Activated naive CD4-positive, alpha-beta T cell treated with anti-CD3 and anti-CD28 coated beads, Interleukin-2, amount 50 U/mL, for 72 hours (primary cell): ENCODE data around the gene MGARP. TPM values are rescaled to one million over a fixed set of nuclear protein-coding genes. Genes with fewer than 3 reads are reported as not detected.

Experiments used
- ATAC-seq, 2 donors: fragments of 150-1000 bp; cut with Tn5 transposase; 2 replicates each; pipeline ENCODE4 v1.10.0; 2021; ENCODE audit warnings: mild to moderate bottlenecking in 2 of 2, moderate library complexity in 2 of 2
- DNase-seq, 2 donors: peaks; one replicate each; pipeline ENCODE4 v3.0.0; 2021 to 2022; ENCODE audit warnings: low spot score in 2 of 2
- H3K27ac Mint-ChIP-seq, 2 donors: one replicate each; pipeline ENCODE4 v1.8.0; 2022; ENCODE audit warnings: mild to moderate bottlenecking in 2 of 2, mixed read lengths in 2 of 2
- H3K36me3 Mint-ChIP-seq, 2 donors: one replicate each; pipeline ENCODE4 v1.8.0; 2022; ENCODE audit warnings: mixed read lengths in 2 of 2
- H3K9me3 Mint-ChIP-seq, 2 donors: one replicate each; pipeline ENCODE4 v1.8.0; 2022; ENCODE audit warnings: mixed read lengths in 2 of 2
- total RNA-seq, 2 donors: library from RNA; stranded (reverse); gene quantifications; one replicate each; pipeline ENCODE4 v1.2.3, GENCODE V29; 2022

Gene MGARP
- total RNA-seq, 2 donors from 2014 or later = 0.27 to 0.31 TPM

DNA sequence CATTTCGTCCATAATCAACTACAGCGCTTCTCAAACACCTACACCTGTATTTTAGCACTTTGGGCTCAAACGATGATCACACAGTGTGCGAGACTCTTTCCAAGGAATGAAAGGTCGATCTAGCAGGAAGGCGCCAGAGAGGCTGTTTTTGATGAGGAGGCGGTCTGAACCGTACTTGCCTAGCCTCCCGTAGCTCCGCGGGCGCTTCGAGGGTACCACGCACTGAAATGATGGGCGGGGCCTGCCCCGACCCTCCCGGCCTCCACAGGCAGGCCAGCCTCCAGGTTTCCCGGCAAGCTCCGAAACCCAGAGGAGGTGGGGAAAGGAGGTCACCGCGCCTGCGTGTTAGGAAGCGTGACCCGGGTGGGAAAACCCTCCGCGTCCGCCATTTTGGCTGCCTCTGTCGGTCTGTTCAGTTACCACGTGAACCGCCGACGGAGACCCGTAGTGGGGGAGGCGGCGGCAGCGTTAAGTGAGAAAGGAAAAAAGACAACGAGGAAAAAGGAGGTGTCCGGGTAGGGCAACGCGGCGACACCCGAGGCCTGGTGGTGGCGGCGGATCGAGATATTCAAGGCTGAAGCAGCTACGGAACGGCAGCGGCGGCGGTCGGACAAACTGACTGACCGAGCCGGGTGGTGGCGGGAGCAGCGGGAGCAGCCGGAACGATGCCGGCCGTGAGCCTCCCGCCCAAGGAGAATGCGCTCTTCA lies 21.2 kb upstream of the MGARP start, which contains the start of gene NAA15:
Gene NAA15 (plus strand): TSS at position 393 of the 708 bp plus-strand sequence. CDS start 273 bp downstream, at position 666.
- Mint-ChIP-seq H3K36me3 (peaks cover 24 to 55% of the 10 kb centered on the region in 2 donors), H3K9me3 (no peaks in the 10 kb centered on the region), H3K27ac (peak within 1 kb of the TSS; percentile 98 to 99)
- DNase-seq (peak; percentile 95 to 98), ATAC-seq (peak; percentile 85 to 90)

DNA sequence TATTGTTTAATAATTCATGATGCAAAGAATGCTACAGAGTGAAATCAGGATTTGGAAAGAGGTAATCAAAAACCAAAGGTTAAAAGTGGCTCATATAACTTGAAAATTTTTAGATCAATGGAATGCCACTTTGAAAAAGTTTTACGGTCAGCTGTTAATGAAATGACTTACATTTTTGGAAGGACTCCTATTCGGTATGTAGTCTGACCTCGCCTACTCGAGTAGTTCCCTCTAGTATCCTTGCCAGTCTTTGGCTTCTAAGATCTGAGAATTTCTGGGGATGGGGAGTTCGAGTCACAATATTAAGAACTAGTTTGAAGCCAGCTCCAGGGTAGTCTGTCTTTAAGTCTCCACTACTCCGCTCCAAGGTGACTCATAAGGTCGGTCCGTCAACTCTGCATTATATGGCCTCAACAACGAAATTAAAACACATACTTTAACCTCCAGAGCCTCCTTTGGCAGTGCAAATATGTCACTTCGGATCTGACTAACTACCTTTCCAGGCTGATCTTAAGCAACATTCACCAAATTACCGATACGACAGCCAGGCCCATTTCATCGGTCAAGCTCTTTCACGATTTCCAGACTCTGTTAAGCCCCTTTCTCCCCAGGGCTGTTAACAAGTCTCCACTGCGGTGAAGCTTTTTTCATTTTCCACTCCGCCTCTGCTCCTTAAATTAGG lies 20.5 kb upstream of the MGARP start:
- peak; percentile 28 to 64 for ATAC-seq
- Mint-ChIP-seq H3K27ac (peak overlapping the region; percentile 98 to 99), H3K9me3 (no peaks in the 10 kb centered on the region), H3K36me3 (peaks cover 25 to 48% of the 10 kb centered on the region in 2 donors)
- DNase-seq = peak in 1 of 2 donors; percentile 18

DNA sequence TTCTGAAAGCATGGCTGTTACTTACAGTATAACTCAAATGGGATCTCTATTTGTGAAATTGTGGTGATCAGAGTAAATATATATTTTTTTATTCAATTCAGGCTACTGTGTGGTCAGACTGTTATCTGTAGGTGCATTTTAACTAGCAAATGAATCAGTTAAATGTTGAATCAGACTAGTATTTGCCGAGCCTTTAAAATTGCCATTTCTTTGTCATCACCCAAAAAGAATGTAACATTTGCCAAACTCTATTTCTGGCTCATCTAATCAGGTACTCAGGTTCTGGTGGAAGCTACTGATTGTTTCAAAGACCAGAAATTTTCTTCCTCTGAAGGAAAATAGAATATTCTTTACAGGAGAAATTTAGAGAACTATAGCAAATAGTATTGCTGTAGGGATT lies 19.5 kb upstream of the MGARP start:
- H3K27ac Mint-ChIP-seq = peak overlapping the region in 1 of 2 donors; percentile 98
- no peaks in the 10 kb centered on the region for H3K9me3 Mint-ChIP-seq
- DNase-seq (no peak), ATAC-seq (no peak)
- peaks cover 34 to 45% of the 10 kb centered on the region in 2 donors for H3K36me3 Mint-ChIP-seq

DNA sequence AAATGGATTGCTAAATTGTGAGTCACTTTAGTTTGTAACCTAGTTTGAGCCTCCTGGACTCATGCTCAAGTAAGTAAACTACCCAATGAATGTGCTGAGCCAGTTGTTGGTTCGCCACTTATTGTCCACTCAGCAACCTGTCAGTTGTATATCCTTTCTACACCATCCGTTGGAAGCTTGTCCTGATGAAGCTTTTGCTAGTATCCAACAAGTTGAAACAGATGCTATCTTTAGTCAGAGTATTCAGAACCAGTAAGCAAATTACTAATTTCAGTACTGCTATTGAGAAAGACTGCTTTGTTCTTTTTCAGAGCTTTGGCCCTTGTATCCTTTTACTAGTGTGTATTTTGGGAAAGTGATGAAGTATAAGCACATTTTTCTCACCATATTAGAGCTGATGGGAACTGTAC lies 17.0 kb upstream of the MGARP start:
- no peak overlapping the region for H3K27ac Mint-ChIP-seq
- no peak for DNase-seq
- ATAC-seq = no peak
- no peaks in the 10 kb centered on the region for H3K9me3 Mint-ChIP-seq
- peaks cover 26 to 36% of the 10 kb centered on the region in 2 donors for H3K36me3 Mint-ChIP-seq

DNA sequence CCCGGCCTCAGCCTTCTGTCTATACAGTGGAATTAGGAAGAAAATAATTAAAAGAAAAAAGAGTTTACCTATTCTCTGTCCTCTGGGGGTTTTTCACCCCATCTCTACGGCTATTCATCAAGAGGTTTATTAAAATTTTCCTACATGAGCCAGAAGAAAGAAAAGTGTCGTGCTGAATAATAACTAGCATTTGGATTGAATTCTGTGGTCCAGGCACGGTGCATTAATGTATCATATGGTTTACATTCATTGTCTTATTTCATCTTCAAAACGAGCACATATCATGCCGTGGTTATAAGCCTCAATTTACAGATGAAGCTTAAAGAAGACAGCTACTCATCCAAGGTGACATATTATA lies 15.9 kb upstream of the MGARP start:
- no peaks in the 10 kb centered on the region for H3K9me3 Mint-ChIP-seq
- peaks cover 15 to 25% of the 10 kb centered on the region in 2 donors for H3K36me3 Mint-ChIP-seq
- ATAC-seq (peak; percentile 28 to 56), DNase-seq (no peak)
- peak overlapping the region; percentile 99 for H3K27ac Mint-ChIP-seq

DNA sequence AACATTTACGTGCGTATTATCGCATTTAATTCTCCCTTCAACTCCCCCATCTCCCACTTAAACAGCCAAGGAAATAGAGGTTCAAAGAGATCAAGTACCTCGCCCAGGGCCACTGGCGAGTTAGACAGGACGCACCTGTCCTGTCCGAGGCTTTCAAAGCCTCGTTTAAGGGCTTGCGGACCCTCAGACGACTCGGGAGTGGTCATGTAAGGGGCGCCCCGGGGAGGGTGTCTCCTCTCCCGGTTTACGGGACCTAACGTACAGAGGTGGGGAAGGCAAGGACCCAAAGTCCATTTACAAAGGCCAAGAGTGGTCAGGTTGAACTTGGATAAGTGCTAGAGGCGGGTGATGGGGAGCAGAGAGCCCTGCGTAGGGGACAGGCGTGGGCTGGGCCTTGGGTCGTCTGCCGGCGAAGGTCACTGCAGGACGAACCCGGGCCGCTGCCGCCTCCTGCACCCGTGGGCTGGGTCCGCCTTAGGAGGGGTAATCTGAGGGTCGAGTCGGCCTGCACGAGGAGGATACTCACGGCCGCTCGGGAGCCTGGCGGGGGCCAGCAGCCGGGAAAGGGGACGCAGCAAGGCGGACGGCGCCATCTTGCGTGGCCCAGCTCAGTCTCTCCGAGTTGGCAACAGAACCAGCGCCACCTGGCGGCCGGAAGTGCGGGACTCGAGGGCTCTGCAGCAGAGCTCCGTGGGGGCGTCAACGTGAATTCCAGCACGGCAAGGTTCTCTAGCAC lies 15.3 kb upstream of the MGARP start:
- peak; percentile 93 to 100 for DNase-seq
- H3K27ac Mint-ChIP-seq = peak overlapping the region; percentile 99
- ATAC-seq = peak; percentile 91 to 92
- H3K36me3 Mint-ChIP-seq = peaks cover 10 to 20% of the 10 kb centered on the region in 2 donors
- H3K9me3 Mint-ChIP-seq = no peaks in the 10 kb centered on the region

DNA sequence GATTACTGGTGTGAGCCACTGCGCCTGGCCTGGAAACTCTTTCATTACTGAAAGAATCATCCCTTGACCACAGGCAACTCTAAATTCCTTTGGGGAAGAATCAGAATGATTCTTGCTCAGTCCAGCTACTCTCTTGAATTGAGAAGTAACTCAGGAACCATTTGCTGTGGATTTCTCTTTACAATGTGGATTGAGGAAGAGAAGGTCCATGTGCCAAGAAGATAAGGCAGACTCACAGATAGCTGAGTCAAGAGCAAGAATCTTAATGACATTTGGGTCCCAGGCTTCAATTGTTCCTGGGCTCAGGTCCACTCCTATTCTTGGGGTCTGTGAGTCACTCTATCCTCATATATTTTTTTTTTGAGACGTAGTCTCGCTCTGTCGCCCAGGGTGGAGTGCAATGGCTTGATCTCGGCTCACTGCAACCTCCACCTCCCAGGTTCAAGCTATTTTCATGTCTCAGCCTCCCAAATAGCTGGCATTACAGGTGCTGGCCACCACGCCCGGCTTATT lies 6.2 kb upstream of the MGARP start:
- H3K27ac Mint-ChIP-seq = no peak overlapping the region
- no peak for DNase-seq
- no peak for ATAC-seq
- H3K36me3 Mint-ChIP-seq = peaks cover 9 to 20% of the 10 kb centered on the region in 2 donors
- H3K9me3 Mint-ChIP-seq = peaks cover 0 to 5% of the 10 kb centered on the region in 2 donors

DNA sequence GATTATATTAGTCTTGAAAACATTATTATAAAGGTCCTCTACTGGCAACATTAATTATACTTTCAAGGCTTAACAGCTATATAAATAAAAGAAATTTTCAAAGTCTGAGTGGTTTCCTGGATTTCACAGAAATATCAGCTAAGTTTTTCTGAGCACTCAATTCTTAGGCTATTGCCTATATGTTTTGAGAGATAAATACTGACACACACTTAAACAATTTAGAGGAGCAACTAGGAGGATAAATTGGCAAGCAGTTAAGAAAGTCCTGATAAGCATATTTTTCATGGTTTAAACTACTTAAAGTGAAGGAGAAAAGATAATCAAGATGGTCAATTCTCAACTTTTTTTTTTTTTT lies 2.7 kb upstream of the MGARP start:
- Mint-ChIP-seq H3K9me3 (peaks cover 0 to 5% of the 10 kb centered on the region in 2 donors), H3K36me3 (peaks cover 20 to 35% of the 10 kb centered on the region in 2 donors), H3K27ac (no peak overlapping the region)
- no peak for ATAC-seq
- no peak for DNase-seq

DNA sequence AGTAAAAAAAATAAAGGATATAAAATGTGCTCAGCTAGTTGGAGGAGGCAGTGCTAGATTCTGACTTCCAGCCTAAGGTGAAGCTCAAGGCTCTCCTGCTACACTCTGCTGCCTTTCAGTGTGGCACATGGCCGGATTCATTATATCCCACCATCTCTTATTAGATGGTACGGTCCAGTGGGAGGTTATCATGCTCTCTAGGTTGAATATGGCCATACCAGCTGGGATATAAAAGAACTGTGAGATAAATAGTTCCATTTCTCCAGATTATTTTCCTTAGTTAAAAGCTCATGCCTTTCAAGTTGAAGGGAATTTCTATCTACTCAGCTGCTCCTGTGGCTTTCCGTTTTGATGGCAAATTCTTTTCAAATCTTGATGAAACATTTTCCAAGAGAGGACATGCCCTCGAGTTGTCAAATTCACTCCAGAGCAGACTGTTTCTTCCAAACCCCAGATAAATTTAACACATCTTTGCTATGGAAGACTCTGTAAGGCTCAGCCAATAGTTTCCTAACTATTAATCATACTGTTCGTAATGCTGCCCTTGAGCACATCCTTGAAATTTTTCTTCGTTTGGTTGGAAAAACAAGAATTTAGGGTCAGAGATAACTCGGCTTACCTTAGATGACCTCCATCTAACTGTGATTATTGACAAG lies 2.2 kb upstream of the MGARP start:
- peaks cover 20 to 35% of the 10 kb centered on the region in 2 donors for H3K36me3 Mint-ChIP-seq
- H3K27ac Mint-ChIP-seq = no peak overlapping the region
- peaks cover 0 to 5% of the 10 kb centered on the region in 2 donors for H3K9me3 Mint-ChIP-seq
- ATAC-seq (no peak), DNase-seq (no peak)

DNA sequence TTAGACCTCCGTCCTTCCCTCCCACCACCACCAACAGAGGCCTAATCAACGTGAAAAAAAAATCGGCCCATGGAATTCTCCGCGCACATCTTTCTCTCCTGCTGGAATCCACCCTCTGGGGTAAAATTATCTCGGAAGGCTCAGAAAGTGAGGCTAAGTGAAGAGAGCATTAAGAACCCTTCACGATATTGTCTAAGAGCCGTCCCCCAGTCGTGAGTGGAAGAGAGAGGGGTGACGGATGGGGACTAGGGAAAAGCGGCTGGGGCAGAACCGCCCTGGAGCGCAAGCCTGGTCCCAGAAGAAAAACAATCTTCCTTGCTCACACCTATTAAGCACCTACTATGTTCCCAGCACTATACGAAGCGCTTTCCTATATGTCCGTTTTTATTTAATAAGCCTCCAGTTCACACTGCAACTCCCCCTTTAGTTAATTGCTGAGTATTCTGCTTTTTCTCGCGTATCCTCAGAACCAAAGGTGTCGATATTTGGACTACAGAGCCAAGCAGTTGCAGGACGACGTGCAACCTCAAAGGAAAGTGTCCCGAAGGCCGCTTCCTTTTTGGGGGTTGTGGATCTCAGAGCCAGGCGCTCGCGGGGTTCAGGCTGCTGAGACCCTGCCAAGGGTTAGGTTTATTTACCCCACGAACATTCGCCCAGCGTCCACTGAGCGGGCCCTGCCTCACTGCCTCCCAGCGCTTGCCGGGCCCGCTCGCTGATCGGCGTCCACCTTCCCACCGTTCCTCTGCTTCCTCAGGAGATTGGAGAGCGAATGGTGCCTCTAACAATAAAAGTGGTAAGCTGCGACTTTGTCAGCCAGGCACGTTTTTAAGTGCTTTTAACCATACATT lies 889 bp downstream of the MGARP start:
- Mint-ChIP-seq H3K27ac (no peak overlapping the region), H3K9me3 (no peaks in the 10 kb centered on the region), H3K36me3 (peaks cover 11 to 19% of the 10 kb centered on the region in 2 donors)
- ATAC-seq (peak; percentile 31 to 55), DNase-seq (no peak)

DNA sequence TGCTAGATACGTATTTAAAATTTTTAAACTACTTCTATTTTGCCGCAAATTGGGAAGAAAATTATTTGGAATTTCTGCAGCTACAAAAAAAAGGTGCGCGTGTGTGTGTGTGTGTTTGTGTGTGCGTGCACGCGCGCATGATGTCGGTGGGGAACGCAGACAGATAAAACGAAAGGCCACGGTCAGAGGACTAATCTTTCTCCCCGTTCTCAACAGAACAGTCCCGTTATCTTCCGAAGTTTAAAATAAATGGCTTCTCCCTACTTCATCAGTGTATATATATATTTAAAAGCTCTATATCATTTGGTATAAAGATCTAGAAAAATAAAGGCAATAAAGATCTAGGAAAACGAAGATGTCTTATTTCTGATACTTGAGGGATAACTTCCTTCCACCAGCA lies 1.5 kb downstream of the MGARP start:
- H3K27ac Mint-ChIP-seq = no peak overlapping the region
- peaks cover 11 to 14% of the 10 kb centered on the region in 2 donors for H3K36me3 Mint-ChIP-seq
- DNase-seq (no peak), ATAC-seq (no peak)
- H3K9me3 Mint-ChIP-seq = no peaks in the 10 kb centered on the region

DNA sequence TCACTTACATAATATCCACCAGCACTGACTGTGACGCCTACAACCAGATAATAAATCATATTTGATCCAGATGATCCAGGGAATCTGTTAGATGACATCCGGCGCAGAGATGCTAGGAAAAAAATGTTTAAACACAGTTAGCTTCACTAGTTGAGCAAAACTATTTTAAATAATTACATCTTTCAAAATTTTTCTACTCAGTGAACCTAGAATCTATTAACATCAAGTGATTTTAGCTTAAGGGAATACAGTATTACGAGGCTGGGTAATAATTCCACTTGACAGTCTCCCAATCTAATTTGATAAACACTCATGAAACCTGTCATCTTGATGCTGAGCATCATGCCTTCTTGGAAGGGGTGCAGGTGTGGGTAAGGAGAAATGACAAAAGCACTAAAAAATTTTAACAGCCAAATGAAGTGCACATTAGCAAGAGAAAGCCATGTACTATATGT lies 4.7 kb downstream of the MGARP start:
- Mint-ChIP-seq H3K9me3 (no peaks in the 10 kb centered on the region), H3K27ac (no peak overlapping the region), H3K36me3 (peaks cover 11 to 12% of the 10 kb centered on the region in 2 donors)
- ATAC-seq (no peak), DNase-seq (no peak)

DNA sequence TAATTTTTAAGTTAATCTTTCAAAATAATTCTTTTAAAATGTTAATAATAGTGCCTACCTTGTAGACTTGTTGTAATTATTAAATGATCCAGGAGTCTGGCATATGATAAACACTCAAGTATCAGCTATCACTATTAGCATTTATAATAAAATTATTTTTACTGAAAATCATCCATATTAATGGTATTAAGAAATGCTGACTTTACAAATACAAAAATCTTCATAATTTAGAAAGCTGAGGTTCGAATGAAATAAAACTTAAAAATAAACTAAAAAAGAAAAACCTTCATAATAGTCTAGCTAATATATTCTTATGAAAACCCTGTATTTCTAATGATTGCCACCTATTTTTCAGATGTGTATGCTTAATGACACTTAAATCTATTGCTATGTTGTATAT lies 5.2 kb downstream of the MGARP start:
- no peaks in the 10 kb centered on the region for H3K9me3 Mint-ChIP-seq
- no peak overlapping the region for H3K27ac Mint-ChIP-seq
- DNase-seq (no peak), ATAC-seq (no peak)
- H3K36me3 Mint-ChIP-seq = peaks cover 7 to 11% of the 10 kb centered on the region in 2 donors

DNA sequence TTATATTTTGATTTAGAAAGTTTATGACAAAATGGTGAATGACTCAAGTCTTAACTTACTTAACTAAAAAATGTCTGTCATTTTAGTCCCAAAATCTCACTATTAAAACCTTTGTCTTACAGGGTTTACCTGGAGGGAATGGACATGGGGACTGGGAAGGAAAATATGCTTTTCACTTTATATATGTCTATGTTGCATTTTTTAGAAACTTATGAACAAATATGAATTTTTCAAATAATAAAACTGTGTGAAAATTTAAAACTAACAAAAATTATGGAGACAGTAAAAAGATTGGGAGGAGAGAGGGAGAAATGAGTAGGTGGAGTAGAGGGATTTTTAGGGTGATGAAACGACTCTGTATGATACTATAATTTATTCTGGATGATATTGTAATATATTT lies 6.2 kb downstream of the MGARP start:
- no peaks in the 10 kb centered on the region for H3K9me3 Mint-ChIP-seq
- DNase-seq = no peak
- peaks cover 0 to 2% of the 10 kb centered on the region in 2 donors for H3K36me3 Mint-ChIP-seq
- no peak overlapping the region for H3K27ac Mint-ChIP-seq
- ATAC-seq = no peak

DNA sequence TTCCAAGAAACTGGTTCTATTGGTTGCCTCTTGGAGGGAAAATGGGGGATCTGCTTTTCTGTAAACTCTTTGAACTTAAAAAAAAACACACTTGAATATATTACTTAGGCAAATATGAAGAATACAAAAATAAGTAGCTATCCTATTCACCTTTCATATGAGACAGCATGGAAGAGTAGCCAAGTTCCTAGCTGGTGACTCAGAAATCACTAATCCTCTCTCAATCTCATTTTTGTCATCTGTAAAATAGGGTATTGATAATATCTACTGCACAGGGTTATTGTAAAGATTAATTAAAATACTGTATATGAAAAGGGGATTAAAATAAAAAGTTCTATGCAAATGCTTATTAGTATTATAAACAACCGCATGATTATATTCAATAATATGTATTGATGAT lies 12.7 kb downstream of the MGARP start:
- DNase-seq (no peak), ATAC-seq (no peak)
- Mint-ChIP-seq H3K36me3 (no peaks in the 10 kb centered on the region), H3K9me3 (no peaks in the 10 kb centered on the region), H3K27ac (peak overlapping the region in 1 of 2 donors; percentile 62)
